NCI-H69 (cell line): ENCODE results near the gene MADCAM1.
A peak's percentile ranks its signal among the peaks of the same experiment; 100 is the strongest.
"Not testable (repeated sequence)": the region's sequence is repeated elsewhere in the genome, so short reads cannot be mapped to it uniquely, and the experiment has no call there.

ENCODE experiments used
- DNase-seq: peaks from one replicate; lab custom pipeline; 2025; lab: John Stamatoyannopoulos, UW

The MADCAM1 gene

GRCh38 chr19:496112-496665, at the start of gene MADCAM1:
TSS of gene MADCAM1 (plus strand) at chr19:496486. CDS start at chr19:496500, 14 bp downstream.
- no peak for DNase-seq

DNA sequence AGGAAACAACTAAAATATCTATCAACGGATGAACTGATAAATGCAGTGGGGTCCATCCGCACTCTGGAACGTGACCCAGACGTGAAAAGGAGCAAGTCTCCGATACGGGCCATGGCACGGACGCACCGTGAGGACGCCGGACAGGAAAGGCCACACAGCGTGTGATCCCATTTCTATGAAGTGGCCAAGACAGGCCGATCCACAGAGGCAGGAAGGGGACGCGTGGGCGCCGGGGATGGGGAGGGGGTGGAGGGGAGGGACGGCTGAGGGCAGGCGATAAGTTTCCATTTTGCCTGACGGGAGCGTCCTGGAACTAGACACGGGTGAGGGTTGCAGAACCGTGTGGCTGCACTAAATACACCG, 49.2 kb upstream of the MADCAM1 start:
- DNase-seq = no peak

DNA sequence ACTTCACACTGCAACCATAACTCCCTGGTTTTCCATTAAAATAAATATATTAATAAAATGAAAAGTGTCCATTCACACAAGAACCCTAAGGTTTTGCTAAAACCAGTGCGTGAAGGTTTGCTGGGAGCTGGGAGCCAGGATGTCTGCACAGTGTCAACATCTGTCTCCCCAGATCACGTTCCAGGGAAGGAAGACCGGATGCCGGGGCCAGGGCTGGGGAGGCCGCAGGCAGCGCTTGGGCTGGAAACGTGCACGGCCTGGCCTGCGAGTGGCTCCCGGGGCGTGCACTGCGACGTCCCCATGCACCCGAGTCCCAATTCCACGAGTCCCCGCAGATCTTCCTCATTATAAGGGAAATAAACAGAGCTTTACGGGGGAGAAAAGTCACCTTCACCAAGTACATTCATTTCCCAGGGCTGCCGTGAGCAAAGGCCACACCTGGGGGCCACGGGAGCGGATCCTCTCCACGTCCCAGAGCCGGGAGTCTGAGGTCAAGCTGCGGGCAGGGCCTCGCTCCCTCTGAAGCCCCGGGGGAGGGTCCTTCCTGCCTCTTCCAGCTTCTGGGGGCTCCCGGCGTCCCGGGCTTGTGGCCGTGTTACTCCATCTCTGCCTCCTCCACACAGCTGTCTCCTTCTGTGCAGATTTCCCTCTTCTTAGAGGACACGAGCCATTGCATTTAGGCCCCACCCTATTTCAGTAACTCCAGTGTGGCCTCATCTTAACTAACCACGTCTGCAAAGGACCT, 48.3 kb upstream of the MADCAM1 start:
- DNase-seq = no peak

GRCh38 chr19:449916-450315, 46.4 kb upstream of the MADCAM1 start:
- DNase-seq = no peak

DNA sequence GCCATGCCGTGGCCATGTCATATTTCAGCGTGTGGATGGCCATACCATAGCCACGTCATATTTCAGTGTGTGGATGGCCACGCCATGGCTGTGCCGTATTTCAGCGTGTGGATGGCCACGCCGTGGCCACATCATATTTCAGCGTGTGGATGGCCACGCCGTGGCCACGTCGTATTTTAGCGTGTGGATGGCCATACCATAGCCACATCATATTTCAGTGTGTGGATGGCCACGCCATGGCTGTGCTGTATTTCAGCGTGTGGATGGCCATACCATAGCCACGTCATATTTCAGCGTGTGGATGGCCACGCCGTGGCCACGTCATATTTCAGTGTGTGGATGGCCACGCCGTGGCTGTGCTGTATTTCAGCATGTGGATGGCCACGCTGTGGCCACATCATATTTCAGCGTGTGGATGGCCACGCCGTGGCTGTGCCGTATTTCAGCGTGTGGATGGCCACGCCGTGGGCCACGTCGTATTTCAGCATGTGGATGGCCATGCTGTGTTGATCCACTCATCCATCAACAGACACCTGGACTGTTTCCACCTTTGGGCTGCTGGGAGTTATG, 45.3 kb upstream of the MADCAM1 start:
- DNase-seq = not testable (repeated sequence)

DNA sequence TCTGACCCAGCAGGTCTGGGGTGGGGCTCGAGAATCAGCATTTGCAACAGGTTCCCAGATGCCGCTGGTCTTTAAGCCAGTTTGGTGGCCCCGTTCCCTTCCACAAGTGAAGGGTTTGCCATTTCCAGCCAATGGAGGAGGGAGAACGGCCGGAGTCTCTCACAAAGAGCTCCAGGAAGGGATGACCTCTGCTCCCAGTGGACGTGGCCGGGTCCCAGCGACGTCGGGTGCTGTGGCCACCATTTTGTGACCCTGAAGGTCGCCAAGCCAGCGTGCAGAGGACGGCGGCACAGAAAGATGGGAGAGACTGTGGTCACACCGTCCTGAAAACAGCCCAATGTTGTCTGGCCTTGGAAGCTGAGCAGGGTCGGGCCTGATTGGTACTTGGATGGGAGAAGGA, 43.5 kb upstream of the MADCAM1 start:
- DNase-seq = no peak

GRCh38 chr19:453606-454005, 42.7 kb upstream of the MADCAM1 start:
- no peak for DNase-seq

- no peak for DNase-seq
These were observed 41.1 kb upstream of the MADCAM1 start for GRCh38 chr19:455031-455705.

- no peak for DNase-seq
These were observed 40.3 kb upstream of the MADCAM1 start for GRCh38 chr19:455851-456546.

DNA sequence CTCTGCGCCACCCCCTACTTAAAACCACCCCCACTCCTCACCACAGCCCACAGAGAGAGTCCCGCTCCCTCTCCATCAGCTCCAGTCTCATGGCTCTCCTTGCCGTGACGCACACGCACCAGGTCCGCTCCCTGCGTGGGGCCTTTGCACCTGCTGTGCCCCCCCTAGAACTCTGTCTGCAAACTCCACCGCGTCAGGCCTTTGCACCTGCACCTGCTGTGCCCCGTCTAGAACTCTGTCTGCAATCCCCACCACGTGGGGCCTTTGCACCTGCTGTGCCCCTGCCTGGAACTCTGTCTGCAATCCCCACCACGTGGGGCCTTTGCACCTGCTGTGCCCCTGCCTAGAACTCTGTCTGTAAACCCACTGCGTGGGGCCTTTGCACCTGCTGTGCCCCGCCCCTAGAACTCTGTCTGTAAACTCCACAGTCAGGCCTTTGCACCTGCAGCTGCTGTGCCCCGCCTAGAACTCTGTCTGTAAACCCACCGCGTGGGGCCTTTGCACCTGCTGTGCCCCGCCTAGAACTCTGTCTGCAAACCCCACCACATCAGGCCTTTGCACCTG, 39.7 kb upstream of the MADCAM1 start:
- DNase-seq = no peak

- no peak for DNase-seq
These were observed 38.6 kb upstream of the MADCAM1 start for GRCh38 chr19:457636-458035.

- DNase-seq = no peak
These were observed 37.9 kb upstream of the MADCAM1 start for GRCh38 chr19:458091-459042.

DNA sequence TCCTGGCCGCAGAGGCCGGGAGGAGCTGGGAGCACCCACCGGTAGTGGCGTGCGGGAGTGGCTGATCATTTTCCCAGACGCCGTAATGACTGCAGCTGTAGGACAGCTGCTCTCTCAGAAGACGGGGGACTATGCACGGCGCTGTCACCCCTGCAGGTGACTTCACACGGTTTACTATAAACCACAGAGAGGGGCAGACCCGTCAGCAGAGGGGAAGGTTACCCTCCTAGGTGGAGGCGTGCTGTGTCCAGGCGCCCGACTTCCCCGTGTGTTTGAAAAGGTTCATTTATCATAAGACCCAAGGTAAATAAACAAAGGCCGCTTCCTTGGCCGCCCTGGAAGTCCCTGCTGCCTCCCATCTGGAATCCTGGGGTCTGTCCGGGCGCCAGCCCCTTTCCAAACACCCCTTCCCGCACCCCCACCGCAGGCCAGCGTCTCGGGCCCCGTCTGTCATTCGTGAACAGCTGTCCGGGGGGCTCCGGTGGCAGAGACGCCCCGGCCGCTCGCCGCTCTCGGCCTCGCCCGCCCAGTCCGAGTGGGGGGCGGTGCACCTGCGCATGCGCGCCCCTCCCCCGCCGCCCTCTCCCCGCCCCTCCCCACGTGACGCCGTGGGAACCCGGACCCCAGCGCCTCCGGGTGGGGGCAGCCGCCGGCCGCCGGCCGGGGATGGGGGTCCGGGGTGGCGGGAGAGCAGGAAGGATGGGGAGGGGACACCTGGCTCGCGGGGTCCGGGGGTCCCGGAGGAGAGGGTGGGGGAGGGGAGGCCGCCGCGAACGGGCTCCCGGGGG, 36.4 kb upstream of the MADCAM1 start:
- DNase-seq = peak; percentile 96

DNA sequence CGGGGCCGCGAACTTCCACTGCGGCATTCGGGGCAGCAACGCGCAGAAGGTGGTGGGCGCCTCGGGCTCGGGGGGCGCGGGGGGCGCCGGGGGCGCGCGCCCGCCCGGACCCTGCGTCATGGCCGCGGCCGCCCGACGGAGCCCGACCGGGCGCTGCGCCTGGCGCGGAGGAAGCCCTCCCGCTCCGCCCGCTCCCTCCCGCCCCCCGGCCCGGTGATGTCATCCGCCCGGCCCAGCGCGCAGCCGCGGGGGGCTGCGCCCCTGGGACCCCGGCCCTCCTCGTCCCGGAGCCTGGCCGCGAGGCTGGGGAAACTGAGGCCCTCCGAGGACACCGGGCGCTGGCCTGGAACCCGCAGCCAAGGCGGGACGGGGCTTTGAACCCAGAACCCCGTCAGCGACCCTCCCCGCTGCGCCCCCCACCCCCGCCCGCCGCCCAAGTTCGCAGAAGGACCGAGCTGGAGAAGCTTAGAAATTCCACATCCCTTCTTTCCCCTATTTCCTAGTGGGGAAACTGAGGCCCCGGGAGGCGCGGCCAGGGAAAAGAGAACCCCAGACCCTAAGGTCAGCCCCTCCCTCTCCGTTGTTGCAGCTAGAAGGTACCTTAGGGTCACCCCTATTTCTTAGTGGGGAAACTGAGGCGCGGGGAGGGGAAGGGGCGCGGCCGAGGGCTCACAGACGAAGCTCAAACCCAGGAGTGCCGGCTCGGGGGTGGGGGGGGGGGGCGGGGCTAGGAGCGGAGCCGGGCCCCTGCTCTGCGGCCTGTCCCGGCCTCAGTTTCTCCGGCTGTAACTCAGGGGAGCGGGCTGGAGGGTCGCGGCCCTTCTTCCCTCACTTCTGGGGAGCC, 35.2 kb upstream of the MADCAM1 start, which contains the start of gene SHC2:
Gene SHC2, minus strand, starts transcription at position 157 of the 844 bp plus-strand sequence. Its CDS starts 37 bp downstream, at position 120.
- peak; percentile 70 for DNase-seq

DNA sequence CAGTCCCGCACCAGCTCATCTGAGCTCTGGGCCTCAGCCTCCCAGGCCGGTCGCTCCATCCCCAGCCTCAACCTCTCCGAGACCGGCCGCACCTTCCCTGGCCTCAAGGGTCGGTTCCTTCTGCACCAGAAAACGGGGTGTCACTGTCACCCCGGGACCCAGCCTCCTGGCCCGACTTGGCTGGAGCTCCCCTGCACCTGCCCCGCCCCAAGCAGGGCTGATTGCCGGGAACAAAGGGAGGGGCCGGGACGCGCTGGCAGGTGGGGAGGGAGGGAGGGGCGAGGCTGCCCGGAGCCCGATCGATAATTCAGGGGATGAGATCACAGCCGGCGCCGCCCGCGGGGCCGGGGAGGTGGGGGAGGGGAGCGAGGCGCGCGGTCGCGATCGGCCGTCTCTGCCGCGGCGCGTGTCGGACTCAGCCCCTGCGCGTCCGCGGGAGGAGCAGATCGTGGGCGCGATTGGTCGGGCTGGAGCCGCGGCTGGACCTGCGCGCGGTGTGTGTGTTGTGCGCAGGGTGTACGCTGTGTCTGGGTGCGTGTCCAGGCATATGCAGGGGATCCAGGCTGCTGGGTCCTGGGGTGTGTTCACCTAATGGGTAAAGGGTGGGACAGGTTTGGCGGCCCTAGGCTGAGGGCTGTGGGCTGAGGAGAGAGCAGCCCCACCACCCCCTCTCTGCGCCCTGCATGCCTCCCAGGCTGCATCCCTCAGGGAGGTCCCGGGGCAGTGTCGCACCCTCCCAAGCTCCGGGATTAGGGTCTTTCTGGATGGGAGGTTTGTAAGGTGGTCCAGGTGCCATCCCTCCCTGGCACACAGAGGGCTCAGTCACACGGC, 34.4 kb upstream of the MADCAM1 start:
- peak; percentile 86 for DNase-seq

DNA sequence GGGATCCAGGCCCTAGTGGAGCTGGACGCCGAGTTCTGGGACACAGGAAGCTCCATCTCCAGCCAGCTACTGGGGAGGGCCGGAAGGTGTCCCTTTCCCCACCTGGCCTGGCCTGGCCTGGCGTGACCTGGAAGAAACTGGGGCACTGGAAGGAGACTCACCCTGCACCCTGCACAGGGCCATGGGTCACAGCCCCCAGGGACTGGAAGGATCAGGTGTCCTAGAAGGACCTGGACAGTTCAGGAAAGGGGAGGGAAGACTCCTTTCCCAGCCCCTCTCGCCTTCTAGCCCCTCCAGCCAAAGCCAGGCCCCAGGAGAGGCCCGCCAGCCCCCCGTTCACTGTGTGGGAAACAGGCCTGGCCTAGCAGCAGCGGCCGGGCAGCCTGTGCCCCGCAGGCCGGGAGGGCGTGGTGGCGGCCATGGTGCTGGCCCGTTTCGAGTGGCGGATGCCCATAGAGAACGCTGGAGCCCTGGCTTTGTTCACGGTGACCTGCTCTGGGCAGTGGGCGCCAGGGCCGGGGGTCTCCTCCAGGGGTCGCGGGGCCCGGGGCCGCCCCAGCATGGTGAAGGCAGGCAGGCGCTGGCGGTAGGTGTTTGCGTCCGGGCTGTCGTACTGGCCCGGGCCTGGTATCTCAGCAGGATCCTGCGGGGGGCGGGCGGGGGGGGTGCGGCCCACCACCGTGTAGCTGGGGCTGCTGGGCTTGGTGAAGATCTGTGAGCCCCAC, 32.6 kb upstream of the MADCAM1 start:
- no peak for DNase-seq

DNA sequence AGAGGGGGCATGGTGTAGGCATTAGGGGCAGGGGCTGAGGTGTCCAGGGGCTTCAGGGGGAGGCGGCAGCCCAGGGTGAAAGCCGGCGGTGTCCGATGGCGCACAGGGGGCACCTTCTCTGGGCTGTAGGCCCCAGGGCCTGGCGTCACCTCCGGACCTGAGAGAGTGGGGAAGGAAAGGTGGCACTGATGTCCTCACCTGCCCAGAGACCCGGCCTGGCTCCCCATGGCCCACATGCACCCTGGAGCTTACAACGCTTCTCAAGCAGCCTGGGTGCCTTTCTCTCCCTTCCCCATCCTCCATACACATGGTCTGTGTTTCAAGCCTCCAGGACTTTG, 32.1 kb upstream of the MADCAM1 start:
- DNase-seq = no peak
